D721Med (cell line): ENCODE measurements around the gene SLC25A19.
"Not testable (repeated sequence)": the region's sequence is repeated elsewhere in the genome, so short reads cannot be mapped to it uniquely, and the experiment has no call there.

Experiments used
- DNase-seq: peaks from one replicate; pipeline ENCODE4 v3.0.0; 2011; ENCODE audit warnings: low spot score; ENCODE audit not compliant: insufficient read length
- FAIRE-seq: peaks from 2 replicates; lab custom pipeline; 2011; peaks lifted over from hg19 to GRCh38; lab: Jason Lieb, UNC
- TF ChIP-seq, protein P1 (sequence below): IDR thresholded peaks from 2 replicates; pipeline ENCODE4 v1.5.1; 2012; ENCODE audit warnings: mild to moderate bottlenecking, control low read depth; ENCODE audit not compliant: insufficient read depth; ENCODE audit errors: missing control alignments

Gene SLC25A19

DNA sequence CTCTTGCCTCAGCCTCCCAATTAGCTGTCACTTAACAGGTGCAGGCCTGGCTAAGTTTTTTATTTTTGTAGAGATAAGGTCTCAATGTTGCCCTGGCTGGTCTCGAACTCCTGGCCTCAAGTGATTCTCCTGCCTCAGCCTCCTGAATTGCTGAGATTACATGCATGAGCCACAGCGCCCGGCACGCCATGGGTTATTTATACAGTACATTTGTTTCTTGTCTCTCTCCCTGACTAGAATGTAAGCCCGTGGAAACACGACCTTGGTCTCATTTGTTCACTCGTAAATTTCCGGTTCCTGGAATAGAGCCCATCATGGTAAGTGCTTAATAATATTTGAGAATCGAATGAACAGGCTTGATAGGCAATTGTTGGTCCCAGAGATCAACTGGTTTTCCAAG lies 2.0 kb downstream of the SLC25A19 start:
- DNase-seq (no peak), FAIRE-seq (no peak)
- TF ChIP-seq, protein P1, sequence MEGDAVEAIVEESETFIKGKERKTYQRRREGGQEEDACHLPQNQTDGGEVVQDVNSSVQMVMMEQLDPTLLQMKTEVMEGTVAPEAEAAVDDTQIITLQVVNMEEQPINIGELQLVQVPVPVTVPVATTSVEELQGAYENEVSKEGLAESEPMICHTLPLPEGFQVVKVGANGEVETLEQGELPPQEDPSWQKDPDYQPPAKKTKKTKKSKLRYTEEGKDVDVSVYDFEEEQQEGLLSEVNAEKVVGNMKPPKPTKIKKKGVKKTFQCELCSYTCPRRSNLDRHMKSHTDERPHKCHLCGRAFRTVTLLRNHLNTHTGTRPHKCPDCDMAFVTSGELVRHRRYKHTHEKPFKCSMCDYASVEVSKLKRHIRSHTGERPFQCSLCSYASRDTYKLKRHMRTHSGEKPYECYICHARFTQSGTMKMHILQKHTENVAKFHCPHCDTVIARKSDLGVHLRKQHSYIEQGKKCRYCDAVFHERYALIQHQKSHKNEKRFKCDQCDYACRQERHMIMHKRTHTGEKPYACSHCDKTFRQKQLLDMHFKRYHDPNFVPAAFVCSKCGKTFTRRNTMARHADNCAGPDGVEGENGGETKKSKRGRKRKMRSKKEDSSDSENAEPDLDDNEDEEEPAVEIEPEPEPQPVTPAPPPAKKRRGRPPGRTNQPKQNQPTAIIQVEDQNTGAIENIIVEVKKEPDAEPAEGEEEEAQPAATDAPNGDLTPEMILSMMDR: no peak

DNA sequence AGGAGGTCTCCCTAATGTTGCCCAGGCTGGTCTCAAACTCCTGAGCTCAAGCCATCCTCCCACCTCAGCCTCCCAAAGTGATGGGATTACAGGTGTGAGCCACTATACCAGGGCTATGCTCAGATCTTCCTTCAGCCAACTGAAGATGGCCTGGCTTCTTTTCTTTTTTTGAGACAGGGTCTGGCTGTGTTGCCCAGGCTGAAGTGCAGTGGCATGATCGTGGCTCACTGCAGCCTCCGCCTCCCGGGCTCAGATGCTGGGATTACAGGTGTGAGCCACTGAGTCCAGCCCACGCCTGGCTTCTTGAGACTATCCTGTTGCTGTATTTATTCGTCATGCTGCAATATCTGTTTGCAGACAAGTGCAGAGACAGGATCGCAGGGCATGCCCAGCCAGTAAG lies 4.1 kb downstream of the SLC25A19 start:
- DNase-seq (no peak), FAIRE-seq (no peak)
- TF ChIP-seq, protein P1: no peak

DNA sequence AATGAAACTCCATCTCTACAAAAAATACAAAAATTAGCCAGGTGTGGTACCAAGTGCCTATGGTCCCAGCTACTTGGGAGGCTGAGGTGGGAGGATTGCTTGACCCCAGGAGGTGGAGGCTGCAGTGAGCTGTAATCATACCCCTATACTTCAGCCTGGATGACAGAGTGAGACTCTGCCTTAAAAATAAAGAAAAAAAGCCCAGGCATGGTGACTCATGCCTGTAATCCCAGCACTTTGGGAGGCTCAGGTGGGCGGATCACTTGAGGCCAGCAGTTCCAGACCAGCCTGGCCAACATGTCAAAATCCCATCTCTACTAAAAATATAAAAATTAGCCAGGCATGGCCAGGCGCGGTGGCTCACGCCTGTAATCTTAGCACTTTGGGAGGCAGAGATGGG lies 9.0 kb downstream of the SLC25A19 start:
- not testable (repeated sequence) for FAIRE-seq

DNA sequence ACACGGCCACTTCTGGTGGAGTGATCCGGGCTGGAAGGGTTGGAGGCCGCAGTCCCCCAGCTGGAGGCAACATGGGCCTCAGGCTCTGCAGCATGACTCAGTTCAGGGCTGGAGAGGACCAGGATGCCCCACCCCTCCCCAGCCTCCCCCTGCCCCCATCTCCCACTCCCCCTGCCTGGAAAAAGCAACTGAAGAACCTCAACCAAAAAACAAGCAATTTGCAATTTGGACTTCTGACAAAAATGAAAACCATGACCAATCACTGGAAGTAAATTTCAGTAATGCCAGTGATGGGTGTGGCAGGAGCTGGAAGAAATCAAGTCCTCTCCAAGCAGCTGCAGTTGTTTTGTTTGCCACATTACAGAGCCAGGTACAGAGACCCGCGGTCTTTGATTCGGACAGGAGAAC lies 11.6 kb downstream of the SLC25A19 start:
- DNase-seq: no peak
- FAIRE-seq: no peak

More for the DNA sequence above, 9.0 kb downstream of the SLC25A19 start:
- DNase-seq: not testable (repeated sequence)

DNA sequence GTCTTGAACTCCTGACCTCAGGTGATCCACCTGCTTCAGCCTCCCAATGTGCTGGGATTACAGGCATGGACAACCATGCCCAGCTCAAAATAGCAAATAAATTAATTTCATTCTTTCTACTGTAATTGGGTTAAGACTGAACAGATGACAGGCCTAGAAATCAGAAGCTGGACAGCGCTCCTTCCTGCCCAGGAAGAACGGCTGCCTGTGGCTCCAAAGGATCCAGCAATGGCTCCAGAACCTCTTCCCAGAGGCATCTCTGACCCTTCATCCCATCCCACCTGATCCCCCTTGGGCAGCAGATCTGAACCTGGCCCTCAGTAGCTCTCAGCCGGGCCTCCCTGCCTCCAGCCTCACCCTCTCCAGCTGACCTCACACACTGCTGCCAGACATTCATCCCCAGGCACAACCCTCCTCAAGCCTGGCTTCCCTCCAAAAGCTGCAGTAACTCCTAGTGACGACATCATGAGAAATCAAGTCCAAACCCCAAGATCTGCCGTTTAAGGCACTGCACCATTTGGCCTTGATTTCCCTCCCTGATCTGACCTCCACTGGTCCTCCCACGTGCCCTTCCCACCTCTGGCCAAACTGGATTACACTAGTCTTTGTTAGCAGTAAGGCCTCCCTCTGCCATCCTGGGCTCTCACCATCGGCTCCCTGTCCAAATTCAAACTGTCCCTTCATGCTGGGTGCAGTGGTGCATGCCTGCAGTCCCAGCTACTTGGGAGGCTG lies 15.1 kb downstream of the SLC25A19 start:
- TF ChIP-seq, protein P1: no peak
- DNase-seq: no peak
- FAIRE-seq: no peak

More for the DNA sequence above, 11.6 kb downstream of the SLC25A19 start:
- TF ChIP-seq, protein P1: no peak

DNA sequence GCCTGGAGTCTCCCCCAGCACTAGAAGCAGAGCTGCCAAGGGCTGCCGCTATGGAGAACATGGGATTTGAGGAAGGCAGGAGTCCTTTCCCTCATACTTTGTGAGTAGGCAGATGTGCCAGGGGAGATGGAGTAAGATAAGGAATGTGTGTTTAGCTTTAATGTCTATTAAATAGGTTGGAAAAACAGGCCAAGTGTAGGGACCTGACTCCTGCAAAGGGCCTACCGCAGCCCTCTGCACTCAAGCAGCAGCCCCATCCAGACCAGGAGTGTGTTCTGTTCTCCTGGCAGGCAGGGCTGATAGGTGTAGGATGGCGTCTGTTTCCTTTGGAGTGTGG lies 16.4 kb downstream of the SLC25A19 start:
- DNase-seq (no peak), FAIRE-seq (no peak)
- TF ChIP-seq, protein P1: no peak

DNA sequence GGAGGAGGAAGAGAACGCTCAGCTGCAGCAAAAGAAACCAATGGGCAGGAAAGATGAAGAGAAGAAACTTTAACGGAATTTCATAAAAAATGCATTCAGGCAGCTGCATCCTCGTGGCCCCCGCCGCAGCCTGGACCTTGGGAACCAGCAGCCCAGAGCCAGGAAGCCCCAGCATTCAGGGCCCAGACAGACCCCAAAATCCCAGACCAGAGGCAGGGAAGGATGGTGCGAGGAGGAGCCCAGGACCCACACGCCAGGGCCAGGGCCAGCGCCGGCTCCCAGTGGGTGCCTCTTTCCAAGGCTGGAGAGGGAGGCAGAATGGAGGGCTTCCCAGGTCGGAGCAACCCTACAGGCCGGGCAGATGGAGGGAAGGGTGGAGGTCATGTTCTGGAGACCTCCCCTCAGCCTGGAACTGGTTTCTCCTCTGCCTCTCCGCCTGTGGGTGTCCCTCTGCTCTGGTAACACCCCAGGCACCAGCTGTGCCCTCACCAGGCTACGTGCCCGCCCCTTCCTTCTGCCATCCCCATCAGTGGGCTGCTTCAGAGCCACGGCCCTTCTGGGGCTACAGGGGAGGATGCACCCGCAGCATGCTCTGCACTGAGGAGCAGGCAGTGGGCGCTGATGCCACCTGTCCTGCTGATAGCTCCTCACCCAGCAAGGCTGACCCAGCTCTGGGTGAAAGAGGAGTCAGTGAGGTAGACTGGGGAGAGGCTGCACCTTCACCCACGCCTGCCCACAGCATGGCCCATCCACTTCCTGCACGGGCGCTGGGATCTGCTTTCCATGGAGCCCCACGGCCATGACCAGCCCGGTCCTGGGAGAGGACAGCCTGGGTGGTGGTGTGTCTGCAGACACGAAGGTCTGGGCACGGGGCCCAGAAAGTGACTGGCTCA lies 17.0 kb downstream of the SLC25A19 start:
- TF ChIP-seq, protein P1: no peak
- DNase-seq (no peak), FAIRE-seq (no peak)
